Motor neuron (in vitro differentiated cells): ENCODE measurements around the gene MOK. TPM values are rescaled to one million over a fixed set of nuclear protein-coding genes. Genes with fewer than 3 reads are reported as not detected.
"Not testable (repeated sequence)": the region's sequence is repeated elsewhere in the genome, so short reads cannot be mapped to it uniquely, and the experiment has no call there.

ENCODE experiments used
- ATAC-seq, 8 experiments: fragments of 200-7000 bp; cut with Tn5 transposase; replicated peaks in 6 of 8; 2 replicates each; pipeline ENCODE4 v1.8.0; 2021; ENCODE audit warnings: mild to moderate bottlenecking in 8 of 8, moderate library complexity in 8 of 8
- H3K27ac ChIP-seq, 2 donors: fragments of 250-450 bp; sonication (Bioruptor Pico); 2 replicates each; pipeline ENCODE4 v1.9.0; 2021; ENCODE audit warnings: antibody characterized with exemption in 2 of 2, mild to moderate bottlenecking in 2 of 2, moderate library complexity in 1 of 2
- H3K4me1 ChIP-seq, 2 donors: fragments of 250-450 bp; sonication (Bioruptor Pico); replicated peaks in 1 of 2; 2 replicates each; pipeline ENCODE4 v1.6.1; 2021; ENCODE audit warnings: antibody characterized with exemption in 2 of 2, mild to moderate bottlenecking in 2 of 2, moderate library complexity in 1 of 2
- H3K4me3 ChIP-seq, 5 donors: fragments of 250-450 bp; sonication (Bioruptor Pico); 2 replicates each; pipeline ENCODE4 v1.9.0; 2021; ENCODE audit warnings: antibody characterized with exemption in 5 of 5, mild to moderate bottlenecking in 5 of 5, moderate library complexity in 4 of 5
- WGBS, 10 experiments: fragments of 450-650 bp; shearing (Covaris generic); methylation state at CpG; one replicate each; pipeline ENCODE4 v1.0.0; 2022; 5-methylcytosine and 5-hydroxymethylcytosine counted together
- in situ Hi-C, 9 experiments: fragments of 400-800 bp; cut with MboI; loops; one replicate each; pipeline ENCODE4 v1.15.0; 2021; ENCODE audit warnings: low sequenced_read_pairs in 9 of 9, low pct_unique_long_range_greater_than_20kb in 2 of 9; ENCODE audit not compliant: unreplicated experiment in 9 of 9
- total RNA-seq, 8 experiments: library from RNA; unstranded; fragments of 300-600 nt; gene quantifications; 2 replicates each; pipeline versions ENCODE4 v1.2.3 to v1.2.4, GENCODE V29; 2022

MOK gene
- total RNA-seq, 8 experiments from 2014 or later, result 6.0 to 63.6 (median 24.2) TPM

DNA sequence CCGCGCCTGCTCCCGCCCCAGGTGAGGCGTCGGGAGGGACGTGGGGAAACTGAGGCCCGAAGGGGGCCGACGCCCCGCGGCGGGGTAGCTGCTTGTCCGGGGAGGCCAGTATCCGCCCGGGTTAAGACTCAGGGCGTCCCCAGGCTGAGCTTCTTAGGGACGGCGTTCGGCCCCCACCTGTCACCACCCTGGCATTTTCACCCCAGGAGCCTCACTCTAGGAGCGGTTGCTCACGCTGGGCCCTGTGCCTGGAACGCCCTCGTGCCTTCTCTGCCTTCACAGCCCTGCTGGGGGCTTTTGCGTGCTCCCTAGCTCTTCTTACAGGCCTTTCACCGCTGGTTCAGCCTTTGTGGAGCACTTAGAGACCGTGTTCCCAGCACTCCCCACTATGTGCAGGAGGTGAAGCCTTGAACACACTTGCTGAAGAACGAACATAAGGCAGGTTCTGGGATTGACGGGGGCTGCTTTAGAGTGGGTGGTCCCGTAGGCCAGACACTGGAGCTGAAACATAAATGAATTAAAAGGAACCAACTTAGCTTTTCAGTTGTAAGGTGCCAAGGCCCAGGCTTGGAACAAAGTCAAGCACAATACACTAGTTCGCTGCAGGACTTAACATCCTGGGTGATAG is 15.2 kb upstream of the MOK start:
- in situ Hi-C loops, result loop anchor here in 8 of 9 experiments (25.0 kb wide), 3 partner anchors 208 to 358 kb away; partner anchors contain the start of gene DYNC1H1 (in 5 of the 8)
- Histone ChIP-seq H3K4me1 (peaks cover 17 to 20% of the 10 kb centered on the region in 2 donors), H3K27ac (peak overlapping the region; percentile 83 to 93), H3K4me3 (peak overlapping the region; percentile 77 to 96 (median 85))
- ATAC-seq, result peak in 7 of 8 experiments; percentile 0 to 15 (median 3)
- 0 to 71% (median 8%) methylated on average over 1 to 8 of the region's 30 CpGs; no CpG with 5 or more reads in 4 of the 10 experiments for WGBS, 10 experiments

DNA sequence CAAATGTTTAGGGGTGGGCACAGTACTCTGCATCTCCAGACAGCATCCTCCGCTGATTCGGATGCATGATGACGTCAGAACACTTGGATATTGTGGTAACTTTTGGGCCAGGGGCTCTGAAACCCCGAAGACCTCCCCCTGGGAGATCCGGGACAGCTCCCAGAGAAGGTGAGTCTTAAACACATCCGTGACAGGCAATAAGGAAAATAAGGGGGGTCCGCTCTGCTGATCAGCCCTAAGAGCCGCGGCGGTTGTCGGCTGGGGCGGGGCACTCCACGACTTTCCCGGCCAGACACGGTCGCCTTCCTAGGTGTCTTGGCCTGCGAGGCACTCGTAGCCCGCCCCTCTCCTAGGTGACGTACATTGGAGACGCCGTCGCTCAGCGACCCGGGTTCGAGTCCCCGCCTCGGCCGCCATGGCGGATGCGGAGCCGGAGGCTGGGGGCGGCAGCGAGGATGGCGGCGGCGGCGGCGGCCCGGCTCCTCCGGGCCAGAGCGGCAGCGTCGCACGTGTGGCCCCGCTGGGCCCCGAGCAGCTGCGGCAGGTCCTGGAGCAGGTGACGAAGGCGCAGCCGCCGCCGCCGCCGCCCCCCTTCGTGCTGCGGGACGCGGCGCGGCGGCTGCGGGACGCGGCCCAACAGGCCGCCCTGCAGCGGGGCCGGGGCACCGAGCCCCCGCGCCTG is 14.5 kb upstream of the MOK start, which contains the start of gene ZNF839:
Gene ZNF839, plus strand, starts transcription at position 396 of the 682 bp plus-strand sequence. Its CDS starts 20 bp downstream, at position 416.
- peak; percentile 55 to 74 (median 68) for ATAC-seq
- in situ Hi-C loops, result loop anchor here (10.0 to 25.0 kb wide), 4 partner anchors 85 to 357 kb away; partner anchors contain the start of gene DYNC1H1 (in 5 of the 9)
- H3K4me3 ChIP-seq, result peak within 1 kb of the TSS; percentile 77 to 96 (median 85)
- H3K4me1 ChIP-seq, result peaks cover 17 to 20% of the 10 kb centered on the region in 2 donors
- peak within 1 kb of the TSS; percentile 83 to 93 for H3K27ac ChIP-seq
- WGBS, 10 experiments, result 0% methylated on average over 2 to 4 of the region's 71 CpGs; no CpG with 5 or more reads in 7 of the 10 experiments

DNA sequence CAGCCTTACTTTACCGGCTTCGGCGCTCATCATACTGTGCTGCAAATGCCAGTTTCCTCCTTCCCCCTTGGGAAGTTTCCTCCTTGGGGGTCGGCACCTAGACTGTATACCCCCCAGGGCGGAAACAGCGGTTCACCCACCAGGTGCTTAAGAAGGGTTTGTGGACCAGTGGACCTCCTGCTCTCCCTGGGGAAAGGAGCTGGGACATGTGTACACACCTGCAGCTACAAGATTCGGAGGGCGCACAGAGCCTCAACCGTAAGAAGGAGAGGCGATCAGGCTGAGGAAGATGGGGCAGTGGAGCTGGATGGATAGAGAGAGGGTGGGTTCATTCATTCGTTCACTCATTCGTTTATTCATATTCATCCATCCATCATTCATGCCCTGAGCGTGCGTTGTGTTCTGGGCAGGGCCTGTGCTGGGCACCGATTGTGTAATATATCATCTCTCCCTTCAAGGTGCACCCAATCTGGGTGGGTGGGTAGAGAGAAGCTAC is 13.9 kb upstream of the MOK start:
- 69 to 100% (median 80%) methylated on average over 4 to 14 of the region's 15 CpGs; no CpG with 5 or more reads in 5 of the 10 experiments for WGBS, 10 experiments
- peak in 2 of 8 experiments; percentile 0 to 3 for ATAC-seq
- Histone ChIP-seq H3K4me1 (peaks cover 17 to 22% of the 10 kb centered on the region in 2 donors), H3K4me3 (peak overlapping the region; percentile 77 to 96 (median 85)), H3K27ac (peak overlapping the region; percentile 83 to 93)
- in situ Hi-C loops, result loop anchor here (10.0 to 25.0 kb wide), 4 partner anchors 84 to 357 kb away; partner anchors contain the start of gene DYNC1H1 (in 5 of the 9)

DNA sequence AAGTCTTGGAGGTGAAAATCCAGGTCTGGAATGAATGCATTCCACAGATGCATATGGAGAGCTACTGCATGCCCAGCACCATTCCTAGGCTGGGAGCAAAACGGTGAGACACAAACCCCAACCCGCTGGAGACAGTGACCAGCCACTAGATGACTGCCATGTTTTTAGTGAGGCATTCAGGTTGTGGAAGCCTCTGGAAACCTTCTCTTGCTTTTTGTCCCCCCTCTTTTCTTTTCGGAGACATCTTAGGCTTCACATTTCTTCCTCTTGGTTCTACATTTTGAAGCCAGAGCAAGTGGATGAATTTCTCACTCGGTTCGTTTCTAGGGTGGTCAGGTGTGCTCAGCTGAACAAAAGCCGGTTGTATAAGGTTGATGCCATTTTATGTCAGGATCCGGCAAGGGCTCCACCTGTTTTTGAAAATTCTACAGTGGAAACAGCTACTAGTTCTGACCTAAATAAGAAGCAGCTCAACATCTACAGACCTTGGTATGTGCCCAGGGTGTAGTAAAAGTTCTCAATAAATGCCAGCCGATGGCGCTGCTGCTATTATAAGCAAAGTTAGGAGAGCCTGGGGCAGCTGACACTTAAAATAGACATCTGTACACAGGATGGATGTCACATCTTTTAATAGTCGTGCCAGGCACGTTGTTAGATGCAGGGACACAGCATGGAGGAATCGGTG is 12.7 kb upstream of the MOK start:
- peak overlapping the region; percentile 40 to 53 (median 46) for H3K4me3 ChIP-seq
- in situ Hi-C loops, result loop anchor here (10.0 to 25.0 kb wide), 4 partner anchors 83 to 355 kb away; partner anchors contain the start of gene DYNC1H1 (in 5 of the 9)
- H3K27ac ChIP-seq, result peak overlapping the region; percentile 42 to 78
- WGBS, 10 experiments, result 0 to 89% (median 47%) methylated on average over 2 to 8 of the region's 12 CpGs
- peaks cover 17 to 25% of the 10 kb centered on the region in 2 donors for H3K4me1 ChIP-seq
- no peak for ATAC-seq

DNA sequence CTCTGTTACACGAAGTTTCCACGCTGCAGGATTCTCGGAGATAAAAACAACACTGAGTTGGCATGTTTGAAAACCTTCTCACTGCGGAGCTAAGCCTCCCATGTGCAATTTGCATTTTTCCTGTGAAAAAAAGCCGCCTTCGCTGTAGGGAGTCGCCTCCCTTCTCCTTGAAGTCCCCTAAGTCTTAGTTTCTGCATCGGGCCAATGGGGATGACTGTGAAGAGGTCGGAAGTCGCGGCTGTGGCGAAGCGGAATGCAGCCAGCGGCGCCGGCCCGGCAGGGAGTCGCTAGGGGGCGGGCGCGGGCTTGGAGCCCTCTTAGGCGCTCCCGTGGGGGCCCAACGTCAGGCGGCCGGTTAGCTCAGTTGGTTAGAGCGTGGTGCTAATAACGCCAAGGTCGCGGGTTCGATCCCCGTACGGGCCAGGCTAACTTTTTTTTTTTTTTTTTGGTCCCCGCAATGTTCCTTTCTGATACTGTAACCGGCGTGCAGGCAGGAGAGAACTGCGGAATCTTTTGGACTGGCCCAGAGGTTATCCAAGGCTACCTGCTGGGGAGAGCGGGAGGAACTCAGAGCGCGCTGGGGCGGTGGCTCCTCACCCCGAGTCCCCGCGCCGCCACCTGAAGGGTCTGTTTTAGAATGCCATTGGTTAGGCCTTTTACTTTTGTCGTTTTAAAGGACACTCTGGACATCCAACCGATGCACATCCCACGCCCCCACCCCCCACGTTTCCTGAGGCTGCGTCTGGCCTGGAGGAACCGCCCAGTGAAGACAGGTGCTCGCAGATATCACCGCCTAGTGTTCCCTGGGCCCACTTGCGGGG is 12.0 kb upstream of the MOK start:
- peak; percentile 65 to 81 (median 74) for ATAC-seq
- Histone ChIP-seq H3K4me1 (peaks cover 17 to 25% of the 10 kb centered on the region in 2 donors), H3K4me3 (peak overlapping the region; percentile 40 to 53 (median 46)), H3K27ac (peak overlapping the region; percentile 44 to 78)
- in situ Hi-C loops, result loop anchor here (10.0 to 25.0 kb wide), 4 partner anchors 82 to 355 kb away; partner anchors contain the start of gene DYNC1H1 (in 5 of the 9)
- 0 to 25% (median 2%) methylated on average over 3 to 32 of the region's 54 CpGs; no CpG with 5 or more reads in 2 of the 10 experiments for WGBS, 10 experiments

DNA sequence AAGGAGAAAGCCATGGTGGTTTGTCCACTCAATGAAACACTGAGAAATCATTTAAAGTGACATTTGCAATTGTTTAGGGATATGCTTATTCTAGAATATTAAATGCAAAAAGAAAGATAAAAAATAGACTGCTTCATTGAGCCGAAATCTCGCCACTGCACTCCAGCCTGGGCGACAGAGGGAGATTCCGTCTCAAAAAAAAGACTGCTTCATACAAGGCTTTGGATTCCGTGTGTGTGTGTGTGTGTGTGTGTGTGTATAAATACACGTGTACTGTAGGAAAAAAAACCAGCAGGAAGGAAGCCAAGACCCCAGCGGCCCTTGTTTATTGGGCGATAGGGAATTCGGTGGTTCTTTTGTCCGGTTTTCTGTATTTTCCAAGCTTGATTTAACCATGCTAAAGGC is 11.4 kb upstream of the MOK start:
- peak; percentile 0 to 24 (median 10) for ATAC-seq
- H3K27ac ChIP-seq, result peak overlapping the region; percentile 44 to 73
- 0 to 22% (median 10%) methylated on average over 1 to 10 of the region's 10 CpGs; no CpG with 5 or more reads in 1 of the 10 experiments for WGBS, 10 experiments
- peaks cover 17 to 25% of the 10 kb centered on the region in 2 donors for H3K4me1 ChIP-seq
- in situ Hi-C loops, result loop anchor here (10.0 to 25.0 kb wide), 4 partner anchors 82 to 354 kb away; partner anchors contain the start of gene DYNC1H1 (in 5 of the 9)
- peak overlapping the region; percentile 40 to 53 (median 46) for H3K4me3 ChIP-seq

DNA sequence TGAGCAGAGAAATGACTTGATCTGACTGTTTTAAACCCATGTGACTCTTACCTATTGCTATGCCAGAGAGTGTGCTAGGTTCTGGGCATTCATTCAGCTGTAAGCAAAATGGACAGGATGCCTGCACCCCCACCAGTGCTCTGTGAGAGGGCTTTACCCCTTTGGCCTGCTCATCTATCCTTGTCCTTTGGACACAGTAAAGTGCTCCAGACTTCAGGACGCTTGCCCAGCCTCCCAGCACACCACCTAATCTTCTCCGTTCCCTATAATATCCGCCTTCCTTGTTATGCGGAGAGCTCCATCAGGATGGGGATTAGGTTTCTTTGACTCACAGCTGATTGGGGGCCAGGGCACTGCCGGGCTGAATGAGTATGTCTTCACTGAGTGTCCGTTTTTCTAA is 10.2 kb upstream of the MOK start:
- H3K4me3 ChIP-seq, result no peak overlapping the region
- H3K27ac ChIP-seq, result no peak overlapping the region
- ATAC-seq, result no peak
- WGBS, 10 experiments, result 75 to 90% (median 87%) methylated on average over 1 to 6 of the region's 6 CpGs; no CpG with 5 or more reads in 6 of the 10 experiments
- H3K4me1 ChIP-seq, result peaks cover 12 to 21% of the 10 kb centered on the region in 2 donors
- in situ Hi-C loops, result loop anchor here (10.0 to 25.0 kb wide), 4 partner anchors 80 to 353 kb away; partner anchors contain the start of gene DYNC1H1 (in 5 of the 9)

DNA sequence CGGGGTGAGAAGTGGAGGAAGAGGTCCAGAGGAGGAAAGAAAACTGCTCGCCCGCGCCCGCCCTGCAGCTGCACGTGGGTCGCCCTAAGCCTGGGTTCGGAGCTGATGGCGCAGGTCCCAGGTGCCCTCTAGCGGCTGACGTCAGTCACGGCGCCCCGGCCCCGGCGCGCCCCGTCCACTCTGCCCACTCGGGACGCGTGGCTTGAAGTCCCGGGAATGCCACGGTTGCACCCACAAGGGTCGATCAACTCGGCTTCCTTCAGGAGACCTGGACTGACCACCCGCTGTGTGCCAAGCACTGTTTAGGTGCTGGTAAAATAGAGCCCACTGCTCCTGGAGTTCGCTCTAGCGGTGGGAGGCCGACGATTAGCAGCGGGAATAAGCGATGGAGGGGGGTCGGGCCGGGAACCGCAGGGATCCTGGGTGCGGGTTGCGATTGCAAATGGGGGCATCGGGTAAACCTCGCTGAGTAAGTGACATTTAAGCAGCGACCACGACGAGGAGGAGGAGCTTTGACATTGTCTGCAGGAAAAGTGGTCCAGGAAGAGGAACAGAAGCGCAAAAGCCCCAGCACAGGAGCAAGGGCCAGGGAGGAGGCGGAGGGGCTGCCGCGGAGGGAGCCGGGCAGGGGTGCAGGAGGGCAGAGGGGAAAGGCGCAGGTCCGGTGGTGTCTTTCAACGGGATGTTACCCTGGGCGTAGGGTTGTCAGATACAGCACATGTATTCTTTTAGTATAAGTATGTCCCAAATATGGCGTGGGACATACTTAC is 9.5 kb upstream of the MOK start:
- 0 to 60% (median 5%) methylated on average over 1 to 12 of the region's 52 CpGs; no CpG with 5 or more reads in 3 of the 10 experiments for WGBS, 10 experiments
- in situ Hi-C loops, result loop anchor here (10.0 to 25.0 kb wide), 4 partner anchors 80 to 352 kb away; partner anchors contain the start of gene DYNC1H1 (in 5 of the 9)
- Histone ChIP-seq H3K27ac (no peak overlapping the region), H3K4me3 (peak overlapping the region; percentile 27 to 38 (median 33)), H3K4me1 (peaks cover 12 to 21% of the 10 kb centered on the region in 2 donors)
- peak; percentile 37 to 65 (median 60) for ATAC-seq

DNA sequence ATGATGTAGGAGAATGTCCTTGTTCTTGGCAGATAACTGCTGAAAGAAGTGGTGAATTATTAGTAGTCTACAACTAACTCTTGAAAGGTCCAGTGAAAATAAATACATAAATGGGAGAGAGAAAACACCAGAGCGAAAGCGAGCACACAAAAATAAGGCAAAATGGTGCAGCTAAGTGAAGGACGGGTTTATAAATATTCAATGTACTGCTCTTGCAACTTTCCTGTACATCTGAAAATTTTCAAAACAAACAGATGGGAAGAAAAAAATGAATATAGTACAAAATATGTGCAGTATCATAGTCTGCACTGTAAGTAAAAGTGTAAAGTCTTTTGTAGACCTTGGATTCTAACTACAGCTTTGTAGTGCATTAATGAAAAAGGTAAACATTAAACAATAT is 1.3 kb downstream of the MOK start:
- ATAC-seq, result no peak
- 66 to 93% (median 84%) methylated on average over 2 to 3 of the region's 3 CpGs; no CpG with 5 or more reads in 1 of the 10 experiments for WGBS, 10 experiments
- Histone ChIP-seq H3K27ac (no peak overlapping the region), H3K4me1 (peaks cover 2 to 5% of the 10 kb centered on the region in 2 donors), H3K4me3 (peak overlapping the region in 1 of 5 donors; percentile 70)
- in situ Hi-C loops, result loop anchor here in 8 of 9 experiments (25.0 kb wide), 3 partner anchors 191 to 341 kb away; partner anchors contain the start of gene DYNC1H1 (in 5 of the 8)

DNA sequence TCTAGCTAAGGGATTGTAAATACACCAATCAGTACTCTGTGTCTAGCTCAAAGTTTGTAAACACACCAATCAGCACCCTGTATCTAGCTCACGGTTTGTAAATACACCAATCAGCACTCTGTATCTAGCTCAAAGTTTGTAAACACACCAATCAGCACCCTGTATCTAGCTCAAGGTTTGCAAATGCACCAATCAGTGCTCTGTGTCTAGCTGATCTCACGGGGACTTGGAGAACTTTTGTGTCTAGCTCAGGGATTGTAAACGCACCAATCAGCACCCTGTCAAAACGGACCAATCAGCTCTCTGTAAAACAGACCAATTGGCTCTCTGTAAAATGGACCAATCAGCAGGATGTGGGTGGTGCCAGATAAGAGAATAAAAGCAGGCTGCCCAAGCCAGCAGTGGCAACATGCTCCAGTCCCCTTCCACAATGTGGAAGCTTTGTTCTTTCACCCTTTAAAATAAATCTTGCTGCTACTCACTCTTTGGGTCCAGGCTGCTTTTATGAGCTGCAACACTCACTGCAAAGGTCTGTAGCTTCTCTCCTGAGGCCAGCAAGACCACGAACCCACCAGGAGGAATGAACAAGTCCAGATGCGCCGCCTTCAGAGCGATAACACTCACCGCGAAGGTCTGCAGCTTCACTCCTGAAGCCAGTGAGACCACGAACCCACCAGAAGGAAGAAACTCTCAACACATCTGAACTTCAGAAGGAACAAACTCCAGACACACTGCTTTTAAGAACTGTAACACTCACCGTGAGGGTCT is 6.5 kb downstream of the MOK start:
- 82 to 100% (median 99%) methylated on average over 1 to 10 of the region's 12 CpGs; no CpG with 5 or more reads in 4 of the 10 experiments for WGBS, 10 experiments
- ATAC-seq, in situ Hi-C loops, H3K27ac ChIP-seq, H3K4me3 ChIP-seq, H3K4me1 ChIP-seq: not testable (repeated sequence)
